ENCODE results near the gene D2HGDH.

DNA sequence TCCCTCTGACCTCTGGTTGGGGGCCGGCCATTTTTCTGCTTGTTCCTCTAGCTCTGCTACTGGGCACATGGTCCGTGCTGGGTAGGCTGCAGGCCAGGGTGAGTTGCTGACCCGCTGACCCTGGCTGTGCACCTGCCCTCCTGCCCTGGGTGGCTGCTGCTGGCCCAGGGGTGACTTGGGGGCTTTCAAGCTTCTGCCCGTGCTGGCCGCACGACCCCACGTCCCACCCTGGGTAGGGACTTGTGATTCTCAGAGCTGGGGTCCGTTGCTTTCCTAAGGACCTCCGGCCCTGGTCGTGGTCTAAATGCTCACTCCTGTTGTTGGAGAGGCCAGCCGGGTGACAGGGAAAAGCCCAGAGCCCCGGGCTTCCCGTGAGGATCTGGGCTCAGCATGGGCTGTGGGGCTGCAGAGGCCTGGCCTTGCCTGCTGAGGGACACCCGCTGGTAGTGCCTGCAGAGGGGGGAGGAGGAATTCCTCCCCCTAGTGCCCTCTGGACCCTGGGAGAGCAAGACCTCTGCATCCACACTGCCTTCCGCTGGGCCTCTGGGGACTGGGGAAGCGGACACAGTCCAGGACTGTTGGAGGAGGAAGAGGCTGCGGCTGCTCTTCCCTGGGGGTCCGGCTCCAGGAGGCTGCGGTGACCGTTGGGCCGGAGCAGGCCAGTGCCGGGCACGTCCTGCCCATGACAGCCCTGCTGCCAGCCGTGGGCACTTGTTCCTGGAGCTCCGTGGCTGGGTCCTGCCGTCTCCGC, 35.9 kb downstream of the D2HGDH start:
- TF ChIP-seq POLR2A (IDR thresholded peaks at IDR 0.05) = no peak
- TF ChIP-seq, protein P1, sequence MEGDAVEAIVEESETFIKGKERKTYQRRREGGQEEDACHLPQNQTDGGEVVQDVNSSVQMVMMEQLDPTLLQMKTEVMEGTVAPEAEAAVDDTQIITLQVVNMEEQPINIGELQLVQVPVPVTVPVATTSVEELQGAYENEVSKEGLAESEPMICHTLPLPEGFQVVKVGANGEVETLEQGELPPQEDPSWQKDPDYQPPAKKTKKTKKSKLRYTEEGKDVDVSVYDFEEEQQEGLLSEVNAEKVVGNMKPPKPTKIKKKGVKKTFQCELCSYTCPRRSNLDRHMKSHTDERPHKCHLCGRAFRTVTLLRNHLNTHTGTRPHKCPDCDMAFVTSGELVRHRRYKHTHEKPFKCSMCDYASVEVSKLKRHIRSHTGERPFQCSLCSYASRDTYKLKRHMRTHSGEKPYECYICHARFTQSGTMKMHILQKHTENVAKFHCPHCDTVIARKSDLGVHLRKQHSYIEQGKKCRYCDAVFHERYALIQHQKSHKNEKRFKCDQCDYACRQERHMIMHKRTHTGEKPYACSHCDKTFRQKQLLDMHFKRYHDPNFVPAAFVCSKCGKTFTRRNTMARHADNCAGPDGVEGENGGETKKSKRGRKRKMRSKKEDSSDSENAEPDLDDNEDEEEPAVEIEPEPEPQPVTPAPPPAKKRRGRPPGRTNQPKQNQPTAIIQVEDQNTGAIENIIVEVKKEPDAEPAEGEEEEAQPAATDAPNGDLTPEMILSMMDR (IDR thresholded peaks at IDR 0.05) = no peak

Data from thyroid gland (tissue), 4 donors.